Astrocyte of the cerebellum (primary cell): Measurements from ENCODE around the gene IER5.

Experiments used
- DNase-seq: peaks from one replicate; pipeline ENCODE4 v3.0.0-alpha.2; 2011; ENCODE audit warnings: low read depth
- H3K4me3 ChIP-seq: 2 replicates; pipeline ENCODE4 v1.5.1; 2011; ENCODE audit warnings: mild to moderate bottlenecking, low read depth, low read length, moderate library complexity
- CTCF ChIP-seq: IDR thresholded peaks from 2 replicates; pipeline ENCODE4 v1.5.1; 2012; ENCODE audit warnings: low read length, low read depth, moderate library complexity, mild to moderate bottlenecking; ENCODE audit errors: missing control alignments
- in situ Hi-C: cut with HindIII; loops from 2 replicates; pipeline ENCODE4 v1.10.0; 2017; ENCODE audit warnings: low sequenced_read_pairs

Gene IER5

GRCh38 chr1:181061891-181062835, 26.3 kb upstream of the IER5 start:
- in situ Hi-C loops = no loop called here
- H3K4me3 ChIP-seq = no peak overlapping the region
- no peak for TF ChIP-seq CTCF
- no peak for DNase-seq

GRCh38 chr1:181062836-181063428, 25.6 kb upstream of the IER5 start:
- in situ Hi-C loops = no loop called here
- TF ChIP-seq CTCF = no peak
- DNase-seq = no peak
- H3K4me3 ChIP-seq = no peak overlapping the region

GRCh38 chr1:181064011-181064623, 24.4 kb upstream of the IER5 start:
- H3K4me3 ChIP-seq = no peak overlapping the region
- TF ChIP-seq CTCF = no peak
- no peak for DNase-seq
- in situ Hi-C loops = no loop called here

GRCh38 chr1:181064702-181065101, 23.8 kb upstream of the IER5 start:
- in situ Hi-C loops = no loop called here
- no peak overlapping the region for H3K4me3 ChIP-seq
- DNase-seq = no peak
- no peak for TF ChIP-seq CTCF

GRCh38 chr1:181073638-181074037, 14.9 kb upstream of the IER5 start:
- no peak overlapping the region for H3K4me3 ChIP-seq
- in situ Hi-C loops = no loop called here
- DNase-seq = peak; percentile 31
- no peak for TF ChIP-seq CTCF

- DNase-seq = no peak
- in situ Hi-C loops = no loop called here
- no peak for TF ChIP-seq CTCF
Observed at GRCh38 chr1:181075766-181076350, 12.6 kb upstream of the IER5 start.

More at GRCh38 chr1:181075766-181076350, 12.6 kb upstream of the IER5 start:
- no peak overlapping the region for H3K4me3 ChIP-seq
